Measurements from ENCODE around the gene NBEA.
"Not testable (repeated sequence)": the region's sequence is repeated elsewhere in the genome, so short reads cannot be mapped to it uniquely, and the experiment has no call there.

The NBEA gene

GRCh38 chr13:35672611-35673010 lies 730.5 kb downstream of the NBEA start:
- no peaks in the 10 kb centered on the region for H3K4me1 ChIP-seq (ENCODE audit: insufficient read depth, insufficient read length)
- no peak for DNase-seq (ENCODE audit: low read depth, low spot score)
- no peak overlapping the region for H3K4me3 ChIP-seq (ENCODE audit: insufficient read length, low read depth)
- H3K9me3 ChIP-seq (ENCODE audit: insufficient read depth, low read length), result peaks cover 5% of the 10 kb centered on the region; the same call in 1 of the 2 replicates
- TF ChIP-seq YY1 (IDR thresholded peaks at IDR 0.05; ENCODE audit: insufficient read depth, insufficient read length), result no peak
- no peak for TF ChIP-seq SUZ12 (IDR thresholded peaks at IDR 0.05; ENCODE audit: extremely low read depth, insufficient read depth, insufficient read length)
- no peak for TF ChIP-seq ZNF274 (IDR thresholded peaks at IDR 0.05; ENCODE audit: low read depth, low read length)
- no peaks in the 10 kb centered on the region for H3K27me3 ChIP-seq (ENCODE audit: insufficient read depth, insufficient read length)
- H3K9ac ChIP-seq (ENCODE audit: insufficient read length, low read depth), result no peak overlapping the region
- no peaks in the 10 kb centered on the region for H3K36me3 ChIP-seq (ENCODE audit: insufficient read depth, insufficient read length, low read length)

GRCh38 chr13:35675651-35676050 lies 733.6 kb downstream of the NBEA start:
- H3K36me3 ChIP-seq (ENCODE audit: insufficient read depth, insufficient read length, low read length), result no peaks in the 10 kb centered on the region
- H3K4me3 ChIP-seq (ENCODE audit: insufficient read length, low read depth), result no peak overlapping the region
- H3K9me3 ChIP-seq (ENCODE audit: insufficient read depth, low read length), result peaks cover 5% of the 10 kb centered on the region; the same call in 1 of the 2 replicates
- H3K4me1 ChIP-seq (ENCODE audit: insufficient read depth, insufficient read length), result no peaks in the 10 kb centered on the region
- no peaks in the 10 kb centered on the region for H3K27me3 ChIP-seq (ENCODE audit: insufficient read depth, insufficient read length)
- TF ChIP-seq ZNF274 (IDR thresholded peaks at IDR 0.05; ENCODE audit: low read depth, low read length), result no peak
- TF ChIP-seq YY1 (IDR thresholded peaks at IDR 0.05; ENCODE audit: insufficient read depth, insufficient read length), result no peak
- TF ChIP-seq SUZ12 (IDR thresholded peaks at IDR 0.05; ENCODE audit: extremely low read depth, insufficient read depth, insufficient read length), result no peak
- no peak for DNase-seq (ENCODE audit: low read depth, low spot score)
- H3K9ac ChIP-seq (ENCODE audit: insufficient read length, low read depth), result no peak overlapping the region

GRCh38 chr13:35677863-35678262 lies 735.8 kb downstream of the NBEA start:
- DNase-seq (ENCODE audit: low read depth, low spot score); H3K9ac ChIP-seq (ENCODE audit: insufficient read length, low read depth); H3K9me3 ChIP-seq (ENCODE audit: insufficient read depth, low read length); H3K4me1 ChIP-seq (ENCODE audit: insufficient read depth, insufficient read length); H3K4me3 ChIP-seq (ENCODE audit: insufficient read length, low read depth); H3K36me3 ChIP-seq (ENCODE audit: insufficient read depth, insufficient read length, low read length); H3K27me3 ChIP-seq (ENCODE audit: insufficient read depth, insufficient read length): not testable (repeated sequence)

GRCh38 chr13:35681685-35682084 lies 739.6 kb downstream of the NBEA start:
- peaks cover 5% of the 10 kb centered on the region; the same call in 1 of the 2 replicates for H3K9me3 ChIP-seq (ENCODE audit: insufficient read depth, low read length)
- no peaks in the 10 kb centered on the region for H3K4me1 ChIP-seq (ENCODE audit: insufficient read depth, insufficient read length)
- no peak for DNase-seq (ENCODE audit: low read depth, low spot score)
- no peak overlapping the region for H3K9ac ChIP-seq (ENCODE audit: insufficient read length, low read depth)
- TF ChIP-seq SUZ12 (IDR thresholded peaks at IDR 0.05; ENCODE audit: extremely low read depth, insufficient read depth, insufficient read length), result no peak
- no peaks in the 10 kb centered on the region for H3K27me3 ChIP-seq (ENCODE audit: insufficient read depth, insufficient read length)
- H3K4me3 ChIP-seq (ENCODE audit: insufficient read length, low read depth), result no peak overlapping the region
- H3K36me3 ChIP-seq (ENCODE audit: insufficient read depth, insufficient read length, low read length), result no peaks in the 10 kb centered on the region

GRCh38 chr13:35684432-35684831 lies 742.4 kb downstream of the NBEA start:
- H3K4me3 ChIP-seq (ENCODE audit: insufficient read length, low read depth), result no peak overlapping the region

GRCh38 chr13:35687336-35687735 lies 745.3 kb downstream of the NBEA start:
- no peak overlapping the region for H3K4me3 ChIP-seq (ENCODE audit: insufficient read length, low read depth)
- no peak overlapping the region for H3K9ac ChIP-seq (ENCODE audit: insufficient read length, low read depth)
- no peak for DNase-seq (ENCODE audit: low read depth, low spot score)

More at GRCh38 chr13:35684432-35684831, 742.4 kb downstream of the NBEA start:
- Histone ChIP-seq H3K4me1 (ENCODE audit: insufficient read depth, insufficient read length) (no peaks in the 10 kb centered on the region), H3K9ac (ENCODE audit: insufficient read length, low read depth) (no peak overlapping the region), H3K36me3 (ENCODE audit: insufficient read depth, insufficient read length, low read length) (no peaks in the 10 kb centered on the region), H3K9me3 (ENCODE audit: insufficient read depth, low read length) (no peaks in the 10 kb centered on the region), H3K27me3 (ENCODE audit: insufficient read depth, insufficient read length) (no peaks in the 10 kb centered on the region)
- TF ChIP-seq SUZ12 (IDR thresholded peaks at IDR 0.05; ENCODE audit: extremely low read depth, insufficient read depth, insufficient read length), result no peak
- TF ChIP-seq ZNF274 (IDR thresholded peaks at IDR 0.05; ENCODE audit: low read depth, low read length), result no peak
- TF ChIP-seq YY1 (IDR thresholded peaks at IDR 0.05; ENCODE audit: insufficient read depth, insufficient read length), result no peak
- no peak for DNase-seq (ENCODE audit: low read depth, low spot score)

GRCh38 chr13:35690581-35691207 lies 748.6 kb downstream of the NBEA start:
- H3K9ac ChIP-seq (ENCODE audit: insufficient read length, low read depth), result no peak overlapping the region
- no peak overlapping the region for H3K4me3 ChIP-seq (ENCODE audit: insufficient read length, low read depth)
- H3K27me3 ChIP-seq (ENCODE audit: insufficient read depth, insufficient read length), result no peaks in the 10 kb centered on the region
- DNase-seq (ENCODE audit: low read depth, low spot score), result no peak
- H3K4me1 ChIP-seq (ENCODE audit: insufficient read depth, insufficient read length), result no peaks in the 10 kb centered on the region
- no peaks in the 10 kb centered on the region for H3K36me3 ChIP-seq (ENCODE audit: insufficient read depth, insufficient read length, low read length)
- no peak for TF ChIP-seq YY1 (IDR thresholded peaks at IDR 0.05; ENCODE audit: insufficient read depth, insufficient read length)
- TF ChIP-seq SUZ12 (IDR thresholded peaks at IDR 0.05; ENCODE audit: extremely low read depth, insufficient read depth, insufficient read length), result no peak
- TF ChIP-seq ZNF274 (IDR thresholded peaks at IDR 0.05; ENCODE audit: low read depth, low read length), result no peak
- H3K9me3 ChIP-seq (ENCODE audit: insufficient read depth, low read length), result no peaks in the 10 kb centered on the region

More at GRCh38 chr13:35687336-35687735, 745.3 kb downstream of the NBEA start:
- TF ChIP-seq SUZ12 (IDR thresholded peaks at IDR 0.05; ENCODE audit: extremely low read depth, insufficient read depth, insufficient read length) (no peak), YY1 (IDR thresholded peaks at IDR 0.05; ENCODE audit: insufficient read depth, insufficient read length) (no peak), ZNF274 (IDR thresholded peaks at IDR 0.05; ENCODE audit: low read depth, low read length) (no peak)
- Histone ChIP-seq H3K9me3 (ENCODE audit: insufficient read depth, low read length) (no peaks in the 10 kb centered on the region), H3K36me3 (ENCODE audit: insufficient read depth, insufficient read length, low read length) (no peaks in the 10 kb centered on the region), H3K27me3 (ENCODE audit: insufficient read depth, insufficient read length) (no peaks in the 10 kb centered on the region), H3K4me1 (ENCODE audit: insufficient read depth, insufficient read length) (no peaks in the 10 kb centered on the region)

Data from NT2/D1 (cell line).